Epithelial cell of proximal tubule (primary cell): ENCODE measurements around the gene CCND2. TPM values are rescaled to one million over a fixed set of nuclear protein-coding genes. Genes with fewer than 3 reads are reported as not detected.
"Not testable (repeated sequence)": the region's sequence is repeated elsewhere in the genome, so short reads cannot be mapped to it uniquely, and the experiment has no call there.

Experiments used
- DNase-seq: peaks from one replicate; pipeline ENCODE4 v3.0.0-alpha.2; 2011; ENCODE audit warnings: low read depth
- H3K4me3 ChIP-seq: 2 replicates; pipeline ENCODE4 v1.5.1; 2011; ENCODE audit warnings: low read depth, mild to moderate bottlenecking, low read length
- total RNA-seq: library from RNA; depleted of rRNA; stranded (reverse); fragments of >200 nt; gene quantifications from 2 replicates; pipeline ENCODE4 v1.2.3, GENCODE V29; 2015
- TF ChIP-seq, protein P1 (sequence below): conservative IDR thresholded peaks from 2 replicates; pipeline ENCODE4 v1.5.1; 2012; ENCODE audit warnings: low read depth, mild to moderate bottlenecking, low read length

CCND2 gene
- total RNA-seq, 1 donor from 2014 or later: 14.8 TPM

DNA sequence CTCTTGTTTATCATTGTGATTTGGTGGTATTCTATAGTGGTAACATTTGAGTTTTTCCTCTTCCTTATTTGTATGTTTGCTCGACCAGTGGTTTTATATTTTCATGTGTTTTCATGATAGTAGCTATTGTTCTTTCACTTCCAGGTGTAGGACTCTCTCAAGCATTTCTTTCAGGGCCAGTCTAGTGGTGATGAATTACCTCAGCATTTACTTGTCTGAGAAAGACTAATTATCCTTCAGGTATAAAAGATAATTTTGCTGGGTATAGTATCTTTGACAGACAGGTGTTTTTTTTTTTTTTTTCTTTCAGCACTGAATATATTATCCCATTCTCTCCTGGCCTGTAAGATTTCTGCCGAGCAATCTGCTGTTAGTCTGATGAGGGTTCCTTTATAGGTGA, 35.0 kb upstream of the CCND2 start:
- no peak overlapping the region for H3K4me3 ChIP-seq
- no peak for DNase-seq
- TF ChIP-seq, protein P1, sequence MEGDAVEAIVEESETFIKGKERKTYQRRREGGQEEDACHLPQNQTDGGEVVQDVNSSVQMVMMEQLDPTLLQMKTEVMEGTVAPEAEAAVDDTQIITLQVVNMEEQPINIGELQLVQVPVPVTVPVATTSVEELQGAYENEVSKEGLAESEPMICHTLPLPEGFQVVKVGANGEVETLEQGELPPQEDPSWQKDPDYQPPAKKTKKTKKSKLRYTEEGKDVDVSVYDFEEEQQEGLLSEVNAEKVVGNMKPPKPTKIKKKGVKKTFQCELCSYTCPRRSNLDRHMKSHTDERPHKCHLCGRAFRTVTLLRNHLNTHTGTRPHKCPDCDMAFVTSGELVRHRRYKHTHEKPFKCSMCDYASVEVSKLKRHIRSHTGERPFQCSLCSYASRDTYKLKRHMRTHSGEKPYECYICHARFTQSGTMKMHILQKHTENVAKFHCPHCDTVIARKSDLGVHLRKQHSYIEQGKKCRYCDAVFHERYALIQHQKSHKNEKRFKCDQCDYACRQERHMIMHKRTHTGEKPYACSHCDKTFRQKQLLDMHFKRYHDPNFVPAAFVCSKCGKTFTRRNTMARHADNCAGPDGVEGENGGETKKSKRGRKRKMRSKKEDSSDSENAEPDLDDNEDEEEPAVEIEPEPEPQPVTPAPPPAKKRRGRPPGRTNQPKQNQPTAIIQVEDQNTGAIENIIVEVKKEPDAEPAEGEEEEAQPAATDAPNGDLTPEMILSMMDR: no peak

DNA sequence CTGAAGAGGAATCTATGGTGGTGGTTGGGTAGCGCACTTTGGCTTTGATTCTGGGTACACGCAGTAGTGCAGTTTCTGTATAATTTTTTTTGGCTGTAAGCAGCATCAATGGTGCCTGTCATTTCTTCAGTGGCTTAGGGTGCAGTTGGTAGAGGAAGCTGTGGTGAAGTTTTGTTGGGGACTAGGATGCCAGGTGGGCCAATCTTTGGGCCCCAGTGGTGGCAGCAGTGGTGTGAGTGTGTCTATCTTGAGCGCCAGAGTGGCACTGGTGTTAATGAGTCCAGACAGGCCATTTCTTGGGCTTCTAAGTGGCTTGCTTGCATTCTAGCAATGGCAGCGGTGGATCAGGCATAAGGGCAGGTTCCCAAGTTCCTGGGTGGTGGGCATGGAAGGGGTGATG, 33.8 kb upstream of the CCND2 start:
- TF ChIP-seq, protein P1: no peak

DNA sequence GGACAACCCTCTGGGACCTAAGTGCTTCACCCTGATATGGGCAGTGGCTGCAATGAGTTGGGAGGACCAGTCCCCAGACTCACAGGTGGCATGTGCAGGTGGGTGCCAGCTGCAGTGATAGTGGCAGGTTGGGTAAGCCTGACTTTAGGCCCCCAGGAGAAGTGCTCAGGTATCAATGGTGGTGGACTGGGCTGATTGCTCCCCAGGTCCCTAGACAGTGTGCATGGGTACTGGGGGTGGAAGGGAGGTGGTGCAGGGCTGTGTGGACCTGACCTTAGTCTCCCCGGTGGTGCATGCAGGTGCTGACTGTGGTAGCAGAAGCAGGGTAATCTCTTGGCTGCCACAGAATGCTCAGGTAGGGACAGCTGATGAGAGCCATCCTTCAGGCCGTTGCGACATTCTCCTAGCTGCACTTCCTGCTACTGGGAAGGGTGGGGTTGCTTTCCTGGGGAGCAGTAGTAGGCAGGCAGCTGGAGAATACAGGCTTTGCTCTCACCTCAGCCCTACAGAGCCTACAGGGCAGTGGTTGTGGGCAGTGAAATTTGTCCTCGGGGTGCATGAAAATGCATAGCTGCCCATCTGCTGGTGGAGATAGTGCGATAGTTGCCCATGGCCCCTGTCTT, 33.3 kb upstream of the CCND2 start:
- H3K4me3 ChIP-seq: no peak overlapping the region
- no peak for DNase-seq
- TF ChIP-seq, protein P1: no peak

More for the DNA sequence above, 33.8 kb upstream of the CCND2 start:
- no peak for DNase-seq
- no peak overlapping the region for H3K4me3 ChIP-seq

DNA sequence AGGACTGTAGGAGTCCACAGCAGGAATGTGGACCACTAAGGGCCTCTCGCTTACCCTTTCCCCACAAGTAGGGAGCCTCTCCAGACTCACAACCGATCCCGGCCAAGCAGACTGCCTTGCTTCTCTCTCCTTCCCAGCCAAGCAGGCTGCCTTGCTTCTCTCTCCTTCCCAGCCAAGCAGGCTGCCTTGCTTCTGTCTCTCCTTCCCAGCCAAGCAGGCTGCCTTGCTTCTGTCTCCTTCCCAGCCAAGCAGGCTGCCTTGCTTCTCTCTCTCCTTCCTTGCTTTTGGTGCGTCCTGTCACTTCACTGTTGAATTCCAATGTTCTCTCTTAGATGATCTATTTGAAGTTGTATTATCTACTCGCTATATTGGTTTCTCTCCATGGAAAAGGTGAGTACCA, 32.6 kb upstream of the CCND2 start:
- DNase-seq: no peak

DNA sequence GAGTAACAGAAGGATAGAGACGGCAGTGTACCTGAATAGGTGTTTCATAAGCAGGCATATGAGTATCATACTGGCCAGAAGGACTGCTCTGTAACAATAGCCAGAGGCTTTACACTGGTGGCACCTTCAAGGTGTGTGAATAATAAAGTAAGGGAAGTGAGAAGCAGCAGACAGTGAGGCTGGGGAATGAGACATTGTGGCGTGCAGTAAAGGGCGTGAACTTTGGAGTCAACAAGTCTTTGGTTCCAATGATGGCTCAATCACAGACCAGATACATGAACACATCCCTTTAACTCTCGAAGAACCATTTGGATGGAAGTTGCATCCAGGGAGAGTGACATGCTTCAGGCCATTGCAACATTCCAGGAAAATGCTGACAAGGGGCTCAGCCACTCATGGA, 32.0 kb upstream of the CCND2 start:
- TF ChIP-seq, protein P1: no peak
- DNase-seq: no peak
- H3K4me3 ChIP-seq: no peak overlapping the region

More for the DNA sequence above, 32.6 kb upstream of the CCND2 start:
- no peak overlapping the region for H3K4me3 ChIP-seq
- TF ChIP-seq, protein P1: no peak

DNA sequence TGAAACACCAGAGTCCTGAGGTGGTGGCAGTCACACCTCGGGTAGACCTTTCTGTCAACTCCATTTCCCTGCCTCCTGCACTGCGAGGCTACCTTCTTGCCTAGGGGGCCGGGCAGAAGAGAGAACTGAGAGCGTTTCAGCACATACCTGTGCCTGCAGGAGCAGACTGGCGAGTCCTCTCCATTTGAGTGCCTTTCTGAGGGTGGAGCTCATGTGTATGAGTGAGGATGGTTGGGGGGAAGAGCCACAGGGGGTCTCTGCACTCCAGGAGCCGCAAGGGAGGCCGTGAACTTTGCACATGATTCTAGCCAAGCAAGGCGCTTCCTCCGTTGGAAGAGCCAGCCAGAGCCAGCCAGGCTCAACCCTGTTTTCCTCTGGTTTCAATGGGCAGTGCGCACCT, 31.0 kb upstream of the CCND2 start:
- TF ChIP-seq, protein P1: no peak
- no peak for DNase-seq
- no peak overlapping the region for H3K4me3 ChIP-seq

DNA sequence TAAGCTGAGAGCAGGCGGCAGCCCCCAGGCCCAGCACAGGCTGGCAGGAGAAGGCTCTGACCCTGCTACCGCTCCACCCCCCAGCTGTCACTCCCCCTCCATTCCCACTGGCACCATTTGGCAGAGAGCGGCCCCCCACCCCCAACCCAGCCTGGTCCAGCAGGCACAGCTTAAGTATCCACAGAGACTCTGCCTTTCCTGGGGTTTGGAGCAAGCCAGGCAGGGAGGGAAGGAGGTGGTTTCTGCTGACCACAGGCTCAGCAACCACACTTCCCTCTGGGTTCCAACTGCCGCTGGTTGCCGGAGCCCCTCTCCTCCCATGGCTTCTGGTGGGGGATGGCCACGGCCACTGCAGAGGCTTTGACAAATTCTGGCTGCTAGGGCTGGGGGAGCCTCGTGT, 30.5 kb upstream of the CCND2 start:
- DNase-seq: no peak
- TF ChIP-seq, protein P1: no peak
- no peak overlapping the region for H3K4me3 ChIP-seq

DNA sequence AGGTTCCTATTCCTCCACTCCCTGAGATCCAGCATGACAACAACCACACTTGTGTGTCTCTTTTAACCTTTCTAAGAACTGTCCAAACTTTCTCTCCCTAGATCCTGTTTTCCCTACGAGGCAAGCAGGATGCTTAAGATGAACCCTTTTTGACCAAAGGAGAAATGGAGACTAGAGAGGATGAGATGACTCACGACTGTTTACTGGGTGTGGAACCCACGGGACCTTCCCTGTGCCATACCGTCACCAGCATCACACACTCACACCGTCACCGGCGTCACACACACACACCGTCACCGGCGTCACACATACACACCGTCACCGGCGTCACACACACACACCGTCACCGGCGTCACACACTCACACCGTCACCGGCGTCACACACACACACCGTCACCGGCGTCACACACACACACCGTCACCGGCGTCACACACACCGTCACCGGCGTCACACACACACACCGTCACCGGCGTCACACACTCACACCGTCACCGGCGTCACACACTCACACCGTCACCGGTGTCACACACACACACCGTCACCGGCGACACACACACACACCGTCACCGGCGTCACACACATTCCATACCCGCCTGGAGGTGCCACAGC, 30.0 kb upstream of the CCND2 start:
- not testable (repeated sequence) for H3K4me3 ChIP-seq, DNase-seq
